ENCODE results near the gene ENTREP3. TPM values are rescaled to one million over a fixed set of nuclear protein-coding genes. Genes with fewer than 3 reads are reported as not detected.
A peak's percentile ranks its signal among the peaks of the same experiment; 100 is the strongest.

ENTREP3 gene
- total RNA-seq, 1 donor = 6.5 TPM

DNA sequence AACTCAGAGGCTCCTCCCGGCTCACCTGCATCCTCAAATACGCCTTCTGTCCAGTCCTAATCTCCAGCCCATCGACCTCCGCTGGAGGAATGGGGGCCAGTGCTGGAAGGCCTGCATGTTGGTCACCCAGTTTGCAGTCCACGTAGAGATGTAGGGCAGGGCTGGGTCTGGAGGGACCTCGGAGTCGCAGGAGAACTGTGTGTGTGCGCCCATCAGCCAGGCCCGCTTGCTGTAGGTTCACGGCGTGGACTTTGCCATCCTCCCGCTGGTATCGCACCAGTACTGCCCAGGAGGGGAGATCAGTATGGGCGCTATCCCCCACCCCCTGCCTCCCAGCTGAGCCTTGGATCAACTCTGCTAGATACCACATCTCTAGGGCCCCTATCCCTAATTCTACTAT is 50.2 kb downstream of the ENTREP3 start:
- TF ChIP-seq, protein P1, sequence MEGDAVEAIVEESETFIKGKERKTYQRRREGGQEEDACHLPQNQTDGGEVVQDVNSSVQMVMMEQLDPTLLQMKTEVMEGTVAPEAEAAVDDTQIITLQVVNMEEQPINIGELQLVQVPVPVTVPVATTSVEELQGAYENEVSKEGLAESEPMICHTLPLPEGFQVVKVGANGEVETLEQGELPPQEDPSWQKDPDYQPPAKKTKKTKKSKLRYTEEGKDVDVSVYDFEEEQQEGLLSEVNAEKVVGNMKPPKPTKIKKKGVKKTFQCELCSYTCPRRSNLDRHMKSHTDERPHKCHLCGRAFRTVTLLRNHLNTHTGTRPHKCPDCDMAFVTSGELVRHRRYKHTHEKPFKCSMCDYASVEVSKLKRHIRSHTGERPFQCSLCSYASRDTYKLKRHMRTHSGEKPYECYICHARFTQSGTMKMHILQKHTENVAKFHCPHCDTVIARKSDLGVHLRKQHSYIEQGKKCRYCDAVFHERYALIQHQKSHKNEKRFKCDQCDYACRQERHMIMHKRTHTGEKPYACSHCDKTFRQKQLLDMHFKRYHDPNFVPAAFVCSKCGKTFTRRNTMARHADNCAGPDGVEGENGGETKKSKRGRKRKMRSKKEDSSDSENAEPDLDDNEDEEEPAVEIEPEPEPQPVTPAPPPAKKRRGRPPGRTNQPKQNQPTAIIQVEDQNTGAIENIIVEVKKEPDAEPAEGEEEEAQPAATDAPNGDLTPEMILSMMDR (IDR thresholded peaks at IDR 0.05; ENCODE audit: extremely low read depth, low read depth, low read length) = no peak
- Histone ChIP-seq H3K4me3 (ENCODE audit: insufficient read depth, low read length) (no peak overlapping the region), H3K4me2 (ENCODE audit: insufficient read depth, low read length) (no peak overlapping the region), H3K79me2 (ENCODE audit: insufficient read depth, low read length) (peaks cover 10% of the 10 kb centered on the region), H4K20me1 (ENCODE audit: insufficient read depth, low read length) (no peaks in the 10 kb centered on the region), H3K36me3 (ENCODE audit: insufficient read depth, low read length) (peaks cover 16% of the 10 kb centered on the region), H3K4me1 (ENCODE audit: insufficient read depth, low read length) (peaks cover 27% of the 10 kb centered on the region), H3K27ac (ENCODE audit: low read depth, low read length) (no peak overlapping the region), H3K9me3 (ENCODE audit: low read depth, low read length) (no peaks in the 10 kb centered on the region), H2AFZ (ENCODE audit: low read length) (no peak overlapping the region), H3K27me3 (ENCODE audit: insufficient read depth, low read length) (no peaks in the 10 kb centered on the region)
- no peak for DNase-seq (ENCODE audit: insufficient read length, low spot score, missing footprints)

DNA sequence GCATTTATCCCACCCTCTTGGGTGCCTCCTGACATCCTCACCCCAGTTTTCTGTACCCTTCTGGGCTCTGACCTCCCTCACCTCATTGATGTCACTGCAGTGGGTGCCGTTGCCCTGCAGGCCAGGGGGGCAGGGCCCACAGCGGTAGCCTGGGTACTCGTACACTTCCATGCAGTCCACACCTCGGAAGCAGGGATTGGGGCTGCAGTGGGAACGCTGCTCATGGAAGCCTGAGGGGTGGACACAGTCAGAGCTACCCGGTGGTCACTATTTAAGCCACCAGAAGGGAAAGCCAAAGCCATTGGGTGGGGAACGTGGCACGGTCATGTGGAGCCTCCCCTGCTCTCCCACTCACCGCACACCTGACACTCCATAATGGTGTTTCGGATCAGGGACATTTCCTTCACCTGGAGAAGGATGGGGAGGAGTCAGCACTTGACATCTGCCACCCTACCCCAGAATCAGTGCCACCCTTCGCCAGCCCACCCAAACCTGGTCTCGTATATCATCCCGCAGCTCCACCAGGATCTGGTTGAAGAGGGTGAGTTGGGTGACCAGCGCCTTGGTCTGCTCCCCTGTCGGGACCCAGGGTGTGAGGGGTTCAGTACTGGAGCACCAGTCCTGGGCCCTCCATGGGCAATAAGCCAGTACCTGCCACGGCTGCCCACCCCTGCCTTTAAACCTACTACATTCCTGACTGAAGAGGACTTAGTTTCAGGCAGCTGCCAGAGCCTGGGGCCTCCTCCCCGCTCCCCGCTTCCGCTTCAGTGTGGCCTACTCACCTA is 52.4 kb downstream of the ENTREP3 start:
- H3K36me3 ChIP-seq (ENCODE audit: insufficient read depth, low read length) = peaks cover 22% of the 10 kb centered on the region
- TF ChIP-seq, protein P1 (IDR thresholded peaks at IDR 0.05; ENCODE audit: extremely low read depth, low read depth, low read length) = no peak
- no peak overlapping the region for H2AFZ ChIP-seq (ENCODE audit: low read length)
- H3K4me1 ChIP-seq (ENCODE audit: insufficient read depth, low read length) = peaks cover 13% of the 10 kb centered on the region
- no peaks in the 10 kb centered on the region for H3K27me3 ChIP-seq (ENCODE audit: insufficient read depth, low read length)
- no peak overlapping the region for H3K4me2 ChIP-seq (ENCODE audit: insufficient read depth, low read length)
- H3K9me3 ChIP-seq (ENCODE audit: low read depth, low read length) = no peaks in the 10 kb centered on the region
- no peaks in the 10 kb centered on the region for H4K20me1 ChIP-seq (ENCODE audit: insufficient read depth, low read length)
- no peak overlapping the region for H3K27ac ChIP-seq (ENCODE audit: low read depth, low read length)
- DNase-seq (ENCODE audit: insufficient read length, low spot score, missing footprints) = peak; percentile 66
- peaks cover 5% of the 10 kb centered on the region for H3K79me2 ChIP-seq (ENCODE audit: insufficient read depth, low read length)
- H3K4me3 ChIP-seq (ENCODE audit: insufficient read depth, low read length) = no peak overlapping the region

DNA sequence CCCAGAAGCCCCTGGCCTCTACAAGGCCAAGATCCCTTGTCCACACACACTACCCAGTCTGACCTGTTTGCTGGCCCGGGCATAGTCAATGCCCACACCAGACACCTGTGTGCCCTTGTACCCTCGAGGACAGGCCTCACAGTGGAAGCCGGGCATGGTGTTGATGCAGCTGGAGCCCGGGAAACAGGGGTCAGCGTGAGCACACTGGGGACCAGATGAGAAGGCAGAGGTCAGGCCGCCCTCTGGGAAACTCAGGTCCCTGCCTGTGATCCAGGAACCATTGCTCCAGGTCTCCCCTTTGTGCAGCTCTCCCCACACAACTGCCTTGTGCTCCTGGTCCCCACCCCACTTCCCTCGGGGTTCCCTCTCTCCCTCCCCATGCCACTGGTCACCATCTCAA is 53.1 kb downstream of the ENTREP3 start:
- no peaks in the 10 kb centered on the region for H3K9me3 ChIP-seq (ENCODE audit: low read depth, low read length)
- no peaks in the 10 kb centered on the region for H3K27me3 ChIP-seq (ENCODE audit: insufficient read depth, low read length)
- H3K27ac ChIP-seq (ENCODE audit: low read depth, low read length) = no peak overlapping the region
- TF ChIP-seq, protein P1 (IDR thresholded peaks at IDR 0.05; ENCODE audit: extremely low read depth, low read depth, low read length) = no peak
- H4K20me1 ChIP-seq (ENCODE audit: insufficient read depth, low read length) = no peaks in the 10 kb centered on the region
- peaks cover 5% of the 10 kb centered on the region for H3K79me2 ChIP-seq (ENCODE audit: insufficient read depth, low read length)
- no peak overlapping the region for H3K4me2 ChIP-seq (ENCODE audit: insufficient read depth, low read length)
- peaks cover 6% of the 10 kb centered on the region for H3K4me1 ChIP-seq (ENCODE audit: insufficient read depth, low read length)
- no peak overlapping the region for H3K4me3 ChIP-seq (ENCODE audit: insufficient read depth, low read length)
- no peak overlapping the region for H2AFZ ChIP-seq (ENCODE audit: low read length)
- peak; percentile 52 for DNase-seq (ENCODE audit: insufficient read length, low spot score, missing footprints)
- H3K36me3 ChIP-seq (ENCODE audit: insufficient read depth, low read length) = peaks cover 28% of the 10 kb centered on the region

DNA sequence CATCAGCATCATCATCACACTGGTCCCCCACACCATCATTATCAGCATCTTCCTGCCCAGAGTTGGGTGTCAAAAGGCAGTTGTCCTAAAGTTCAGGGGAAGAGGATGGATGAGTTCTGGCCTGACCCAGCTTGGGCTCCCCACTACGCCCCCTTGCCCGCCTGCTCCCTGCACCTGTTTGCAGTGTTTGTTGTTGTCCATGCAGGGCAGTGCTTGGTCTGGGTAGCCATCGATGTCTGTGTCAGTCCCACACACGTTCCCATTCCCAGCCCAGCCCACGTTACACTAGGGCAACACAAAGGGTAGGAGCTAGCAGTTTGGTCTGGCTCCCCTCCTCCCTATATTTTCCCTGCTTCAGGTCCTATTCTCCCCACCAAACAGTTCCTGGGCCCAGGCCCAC is 54.4 kb downstream of the ENTREP3 start:
- Histone ChIP-seq H3K36me3 (ENCODE audit: insufficient read depth, low read length) (peaks cover 30% of the 10 kb centered on the region), H3K9me3 (ENCODE audit: low read depth, low read length) (no peaks in the 10 kb centered on the region), H2AFZ (ENCODE audit: low read length) (no peak overlapping the region), H3K27me3 (ENCODE audit: insufficient read depth, low read length) (no peaks in the 10 kb centered on the region), H3K4me3 (ENCODE audit: insufficient read depth, low read length) (no peak overlapping the region), H4K20me1 (ENCODE audit: insufficient read depth, low read length) (no peaks in the 10 kb centered on the region), H3K27ac (ENCODE audit: low read depth, low read length) (no peak overlapping the region), H3K4me2 (ENCODE audit: insufficient read depth, low read length) (no peak overlapping the region), H3K4me1 (ENCODE audit: insufficient read depth, low read length) (peaks cover under 1% of the 10 kb centered on the region), H3K79me2 (ENCODE audit: insufficient read depth, low read length) (peaks cover 12% of the 10 kb centered on the region)
- peak; percentile 30 for DNase-seq (ENCODE audit: insufficient read length, low spot score, missing footprints)
- TF ChIP-seq, protein P1 (IDR thresholded peaks at IDR 0.05; ENCODE audit: extremely low read depth, low read depth, low read length) = no peak

All from osteoblast (primary cell).